Sigmoid colon (tissue), 7 donors: ENCODE data around the gene GRAP2. TPM values are rescaled to one million over a fixed set of nuclear protein-coding genes. Genes with fewer than 3 reads are reported as not detected.
"Not testable (repeated sequence)": the region's sequence is repeated elsewhere in the genome, so short reads cannot be mapped to it uniquely, and the experiment has no call there.

Source experiments
- DNase-seq: peaks from one replicate; pipeline ENCODE4 v3.0.0-alpha.2; 2019
- H3K27ac ChIP-seq, 4 donors: fragments of 200-600 bp; sonication (generic); one replicate each; pipeline ENCODE4 v1.5.1; 2016 to 2019; ENCODE audit warnings: mild to moderate bottlenecking in 1 of 4
- H3K27me3 ChIP-seq, 3 donors: fragments of 200-600 bp; sonication (generic); one replicate each; pipeline ENCODE4 v1.5.1; 2019; ENCODE audit warnings: mild to moderate bottlenecking in 1 of 3
- H3K36me3 ChIP-seq, 4 donors: fragments of 200-600 bp; sonication (generic); one replicate each; pipeline ENCODE4 v1.5.1; 2016 to 2019
- H3K4me1 ChIP-seq, 4 donors: fragments of 200-600 bp; sonication (generic); one replicate each; pipeline ENCODE4 v1.5.1; 2017 to 2019
- H3K4me3 ChIP-seq, 4 donors: fragments of 200-600 bp; sonication (generic); one replicate each; pipeline ENCODE4 v1.5.1; 2017 to 2019; ENCODE audit warnings: mild to moderate bottlenecking in 2 of 4, moderate library complexity in 1 of 4
- H3K9me3 ChIP-seq, 4 donors: fragments of 200-600 bp in 3 of 4; sonication (generic) in 3 of 4; one replicate each; pipeline versions ENCODE4 v1.5.1 to v1.6.1; 2013 to 2019
- CTCF ChIP-seq, 4 experiments: fragments of 450-650 bp in 3 of 4; fragments of 200-600 bp in 1 of 4; IDR thresholded peaks; one replicate each; pipeline ENCODE4 v1.5.1; 2016 to 2019; ENCODE audit warnings: antibody characterized with exemption in 4 of 4, mild to moderate bottlenecking in 3 of 4, moderate library complexity in 2 of 4
- EP300 ChIP-seq, 4 donors: sonication (generic); formaldehyde crosslinking; IDR thresholded peaks; one replicate each; pipeline ENCODE4 v1.6.1; 2017; ENCODE audit warnings: antibody characterized with exemption in 4 of 4
- POLR2A ChIP-seq, 2 donors: fragments of 450-650 bp; IDR thresholded peaks; one replicate each; pipeline ENCODE4 v1.6.1; 2016; ENCODE audit warnings: antibody characterized with exemption in 2 of 2, mild to moderate bottlenecking in 2 of 2, moderate library complexity in 2 of 2
- POLR2AphosphoS5 ChIP-seq, 4 donors: sonication (generic); formaldehyde crosslinking; IDR thresholded peaks; one replicate each; pipeline ENCODE4 v1.6.1; 2017; ENCODE audit warnings: antibody characterized with exemption in 4 of 4
- WGBS, 2 donors: extraction: QIAGEN DNeasy Blood & Tissue Kit; methylation state at CpG; one replicate each; pipeline ENCODE4 v1.1.7; 2013; 5-methylcytosine and 5-hydroxymethylcytosine counted together
- intact Hi-C: fragments of 100-400 bp; cut with DNase I; formaldehyde crosslinking; loops from one replicate; pipeline ENCODE4 v1.15.1; 2023
- polyA plus RNA-seq, 3 donors: library from polyadenylated mRNA; stranded (reverse); fragments of 200-250 nt; gene quantifications; one replicate each; pipeline ENCODE4 v1.2.3, GENCODE V29; 2013
- total RNA-seq, 4 donors: library from RNA; depleted of rRNA; stranded (reverse); fragments of >200 nt; gene quantifications; one replicate each; pipeline ENCODE4 v1.1.0, GENCODE V29; 2016
- donor health status: healthy with polysubstance abuse.
- donor health status: Bipolar disorder and iron deficiency.
- donor health status: healthy.

The GRAP2 gene
- total and polyA plus RNA-seq, 7 donors: 0.46 to 9.7 (median 1.4) TPM

GRCh38 chr22:39873965-39874364 lies 26.9 kb upstream of the GRAP2 start:
- 13 to 42% methylated on average over 1 of the region's 1 CpG for WGBS, 2 donors

GRCh38 chr22:39875176-39875885 lies 25.6 kb upstream of the GRAP2 start:
- H3K27me3 ChIP-seq, DNase-seq, H3K36me3 ChIP-seq, H3K9me3 ChIP-seq, H3K27ac ChIP-seq, intact Hi-C loops, H3K4me1 ChIP-seq: not testable (repeated sequence)
- 88 to 92% methylated on average over 42 of the region's 42 CpGs for WGBS, 2 donors
- peak overlapping the region in 1 of 4 donors; percentile 13 for H3K4me3 ChIP-seq

More at GRCh38 chr22:39873965-39874364, 26.9 kb upstream of the GRAP2 start:
- intact Hi-C loops: no loop called here
- Histone ChIP-seq H3K27me3 (peaks cover 0 to 4% (median 0%) of the 10 kb centered on the region in 3 donors), H3K9me3 (no peaks in the 10 kb centered on the region), H3K27ac (no peak overlapping the region), H3K36me3 (no peaks in the 10 kb centered on the region), H3K4me3 (no peak overlapping the region), H3K4me1 (no peaks in the 10 kb centered on the region)
- DNase-seq: no peak
- no peak for TF ChIP-seq POLR2AphosphoS5 (IDR thresholded peaks at IDR 0.05)

GRCh38 chr22:39877079-39877845 lies 23.6 kb upstream of the GRAP2 start:
- no peak for DNase-seq
- 76 to 77% methylated on average over 6 of the region's 6 CpGs for WGBS, 2 donors
- Histone ChIP-seq H3K9me3 (no peaks in the 10 kb centered on the region), H3K27me3 (peaks cover 0 to 9% (median 0%) of the 10 kb centered on the region in 3 donors), H3K4me1 (no peaks in the 10 kb centered on the region), H3K36me3 (no peaks in the 10 kb centered on the region), H3K4me3 (no peak overlapping the region), H3K27ac (no peak overlapping the region)
- no peak for TF ChIP-seq CTCF (IDR thresholded peaks at IDR 0.05)
- no peak for TF ChIP-seq EP300 (IDR thresholded peaks at IDR 0.05)
- TF ChIP-seq POLR2AphosphoS5 (IDR thresholded peaks at IDR 0.05): no peak
- no peak for TF ChIP-seq POLR2A (IDR thresholded peaks at IDR 0.05)
- intact Hi-C loops: no loop called here

- no peak for DNase-seq
- H3K4me1 ChIP-seq: no peaks in the 10 kb centered on the region
- peaks cover 0 to 9% (median 0%) of the 10 kb centered on the region in 3 donors for H3K27me3 ChIP-seq
- H3K9me3 ChIP-seq: no peaks in the 10 kb centered on the region
- H3K36me3 ChIP-seq: no peaks in the 10 kb centered on the region
- no peak overlapping the region for H3K4me3 ChIP-seq
- H3K27ac ChIP-seq: no peak overlapping the region
- no peak for TF ChIP-seq EP300 (IDR thresholded peaks at IDR 0.05)
- no peak for TF ChIP-seq CTCF (IDR thresholded peaks at IDR 0.05)
- no peak for TF ChIP-seq POLR2AphosphoS5 (IDR thresholded peaks at IDR 0.05)
- no peak for TF ChIP-seq POLR2A (IDR thresholded peaks at IDR 0.05)
- intact Hi-C loops: no loop called here
Measured at GRCh38 chr22:39880722-39881121, 20.2 kb upstream of the GRAP2 start.

- no peak for TF ChIP-seq CTCF (IDR thresholded peaks at IDR 0.05)
- TF ChIP-seq EP300 (IDR thresholded peaks at IDR 0.05): no peak
- TF ChIP-seq POLR2AphosphoS5 (IDR thresholded peaks at IDR 0.05): no peak
- TF ChIP-seq POLR2A (IDR thresholded peaks at IDR 0.05): no peak
- H3K27ac ChIP-seq: no peak overlapping the region
Measured at GRCh38 chr22:39883057-39883456, 17.8 kb upstream of the GRAP2 start.

GRCh38 chr22:39889924-39890323 lies 11.0 kb upstream of the GRAP2 start:
- intact Hi-C loops: not testable (repeated sequence)
- 81 to 82% methylated on average over 3 of the region's 3 CpGs for WGBS, 2 donors

More at GRCh38 chr22:39883057-39883456, 17.8 kb upstream of the GRAP2 start:
- intact Hi-C loops: no loop called here
- 45 to 75% methylated on average over 1 of the region's 1 CpG for WGBS, 2 donors
- H3K4me1 ChIP-seq: no peaks in the 10 kb centered on the region
- no peak for DNase-seq
- H3K36me3 ChIP-seq: no peaks in the 10 kb centered on the region
- H3K9me3 ChIP-seq: no peaks in the 10 kb centered on the region
- H3K4me3 ChIP-seq: no peak overlapping the region
- H3K27me3 ChIP-seq: peaks cover 0 to 6% (median 0%) of the 10 kb centered on the region in 3 donors

More at GRCh38 chr22:39889924-39890323, 11.0 kb upstream of the GRAP2 start:
- not testable (repeated sequence) for H3K4me3 ChIP-seq, H3K4me1 ChIP-seq, H3K27ac ChIP-seq, H3K36me3 ChIP-seq, DNase-seq, H3K9me3 ChIP-seq
- peaks cover 0 to 21% (median 0%) of the 10 kb centered on the region in 3 donors for H3K27me3 ChIP-seq
